CD4-positive, alpha-beta T cell treated with Interleukin-6 at 100 ng/mL for 8 hours (primary cell): Measurements from ENCODE around the gene PRKRIP1.
"Not testable (repeated sequence)": the region's sequence is repeated elsewhere in the genome, so short reads cannot be mapped to it uniquely, and the experiment has no call there.

Source experiments
- DNase-seq: peaks from one replicate; pipeline ENCODE4 v3.0.0-alpha.2; 2020; ENCODE audit warnings: mixed read lengths, low spot score

Gene PRKRIP1

DNA sequence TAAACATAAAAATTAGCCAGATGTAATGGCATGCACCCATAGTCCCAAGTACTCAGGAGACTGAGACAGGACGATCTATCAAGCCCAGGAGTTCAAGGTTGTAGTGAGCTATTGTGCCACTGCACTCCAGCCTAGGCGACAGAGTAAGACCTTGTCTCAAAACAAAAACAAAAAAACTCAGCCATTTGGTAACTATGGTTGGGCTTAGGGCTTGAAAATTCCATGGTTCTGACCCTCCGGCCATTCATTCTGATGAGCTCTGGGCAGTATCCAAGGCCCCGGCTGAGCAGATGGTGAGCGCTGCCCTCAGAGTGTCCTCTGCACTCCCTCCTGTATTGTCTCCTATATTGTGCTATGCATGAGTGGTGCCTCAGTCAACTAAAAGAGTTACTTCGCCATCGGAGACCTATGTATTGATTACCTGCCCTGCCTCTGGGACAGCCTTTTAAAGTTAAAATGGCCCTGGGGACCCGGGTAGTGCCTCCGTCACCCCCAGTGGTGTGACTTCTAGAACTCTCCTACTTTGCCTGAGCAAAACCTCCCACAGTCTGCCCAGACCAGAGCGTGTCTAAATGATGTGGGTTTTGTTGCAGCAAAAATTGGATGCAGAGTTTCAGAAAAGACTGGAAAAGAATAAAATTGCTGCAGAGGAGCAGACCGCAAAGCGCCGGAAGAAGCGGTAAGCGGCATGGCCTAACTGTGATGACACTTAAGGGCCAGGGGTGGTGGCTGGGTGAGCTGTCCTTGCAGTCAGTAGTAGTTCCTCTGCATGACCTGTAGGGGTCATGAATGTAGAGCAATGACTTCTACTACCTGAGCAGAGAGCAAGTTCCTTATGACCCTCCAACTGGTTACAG is 8.1 kb downstream of the PRKRIP1 start:
- DNase-seq, result peak; percentile 63

DNA sequence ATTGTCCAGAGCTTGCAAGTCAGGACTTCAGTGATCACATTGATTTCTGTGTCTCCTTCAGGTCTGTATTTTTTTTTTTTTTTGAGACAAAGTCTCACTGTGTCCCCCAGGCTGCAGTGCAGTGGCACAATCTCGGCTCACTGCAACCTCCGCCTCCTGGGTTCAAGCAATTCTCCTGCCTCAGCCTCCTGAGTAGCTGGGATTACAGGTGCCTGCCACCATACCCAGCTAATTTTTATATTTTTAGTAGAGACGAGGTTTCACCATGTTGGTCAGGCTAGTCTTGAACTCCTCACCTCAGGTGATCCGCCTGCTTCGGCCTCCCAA is 8.7 kb downstream of the PRKRIP1 start:
- not testable (repeated sequence) for DNase-seq

DNA sequence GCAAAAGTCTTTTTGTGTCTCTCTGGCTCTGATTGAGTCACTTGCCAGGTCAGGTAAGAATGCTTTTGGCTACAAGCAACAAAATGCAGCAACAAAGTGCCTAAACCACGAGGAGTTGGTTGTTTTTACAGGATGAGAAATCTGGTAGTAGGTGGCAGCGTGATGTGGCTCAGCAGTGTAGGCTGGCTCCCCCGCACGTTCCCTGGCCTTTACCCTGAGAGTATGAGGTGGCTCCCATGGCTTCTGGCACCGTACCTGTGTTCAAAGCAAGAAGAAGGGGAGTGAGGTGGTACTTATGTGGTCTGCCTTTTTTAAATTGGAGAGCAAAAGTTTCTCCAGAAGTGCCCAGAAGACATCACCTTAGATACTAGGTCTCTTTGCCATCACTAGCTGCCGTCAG is 11.7 kb downstream of the PRKRIP1 start:
- no peak for DNase-seq

DNA sequence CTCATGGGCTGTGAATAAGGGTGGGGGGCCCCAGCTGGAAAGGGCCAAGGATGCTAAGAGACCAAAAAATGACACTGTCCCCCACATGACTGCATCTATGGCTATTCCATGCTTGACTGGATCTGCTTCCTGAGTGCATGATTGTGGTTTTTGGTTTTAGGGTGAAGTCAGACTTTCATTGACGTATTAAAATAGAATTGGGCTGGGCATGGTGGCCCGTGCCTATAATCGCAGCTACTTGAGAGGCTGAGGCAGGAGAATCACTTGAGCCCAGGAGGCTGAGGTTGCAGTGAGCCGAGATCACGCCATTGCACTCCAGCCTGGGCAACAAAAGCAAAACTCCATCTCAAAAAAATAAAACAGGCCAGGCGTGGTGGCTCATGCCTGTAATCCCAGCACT is 12.4 kb downstream of the PRKRIP1 start:
- DNase-seq, result not testable (repeated sequence)

DNA sequence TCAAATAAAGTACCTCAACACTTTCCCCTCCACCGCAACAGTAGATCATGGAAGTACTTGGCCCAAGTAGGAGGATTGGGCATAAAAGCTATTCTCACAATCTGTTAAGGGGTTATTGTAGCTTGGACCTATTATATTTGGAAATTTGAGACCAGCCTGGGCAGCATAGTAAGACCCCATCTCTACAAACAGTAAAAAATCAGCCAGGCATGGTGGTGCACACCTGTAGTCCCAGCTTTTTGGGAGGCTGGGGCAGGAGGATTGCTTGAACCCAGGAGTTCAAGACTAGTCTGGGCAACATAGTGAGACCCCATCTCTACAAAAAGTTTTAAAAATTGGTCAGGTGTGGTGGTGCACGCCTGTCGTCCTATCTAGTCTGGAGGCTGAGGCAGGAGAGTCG is 13.2 kb downstream of the PRKRIP1 start:
- DNase-seq, result no peak

DNA sequence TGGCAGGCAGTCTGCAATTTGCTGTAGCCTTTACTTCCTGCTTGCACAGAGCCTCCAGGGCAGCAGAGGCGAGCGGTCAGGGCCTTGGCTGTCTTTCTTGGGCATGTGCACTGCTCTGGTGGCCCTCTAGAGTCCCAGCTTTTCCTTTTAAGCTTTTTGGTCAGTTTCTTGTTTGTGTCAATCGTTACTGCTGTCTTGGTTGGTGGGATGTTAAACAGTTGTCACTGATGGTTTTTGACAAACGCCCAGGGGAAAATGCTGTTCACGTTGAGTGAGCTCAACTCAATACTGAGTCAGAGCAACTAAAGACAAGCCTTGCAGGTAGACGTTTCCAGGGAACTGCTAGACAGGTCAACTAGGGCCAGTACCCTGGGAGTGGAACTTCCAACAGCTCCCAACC is 14.0 kb downstream of the PRKRIP1 start:
- no peak for DNase-seq

DNA sequence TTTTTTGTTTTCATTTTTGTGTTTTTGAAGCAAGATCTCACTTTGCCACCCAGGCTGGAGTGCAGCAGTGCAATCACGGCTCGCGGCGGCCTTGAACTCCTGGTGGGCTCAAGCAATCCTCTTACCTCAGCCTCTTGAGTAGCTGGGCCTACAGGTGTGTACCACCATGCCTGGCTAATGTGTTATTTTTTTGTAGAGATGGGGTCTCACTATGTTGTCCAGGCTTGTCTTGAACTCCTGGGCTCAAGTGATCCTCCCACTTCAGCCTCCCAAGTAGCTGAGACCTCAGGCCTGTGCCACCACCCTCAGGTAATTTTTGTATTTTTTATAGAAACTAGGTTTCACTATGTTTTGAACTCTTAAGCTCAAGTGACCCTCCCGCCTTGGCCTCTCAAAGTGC is 14.8 kb downstream of the PRKRIP1 start:
- no peak for DNase-seq

DNA sequence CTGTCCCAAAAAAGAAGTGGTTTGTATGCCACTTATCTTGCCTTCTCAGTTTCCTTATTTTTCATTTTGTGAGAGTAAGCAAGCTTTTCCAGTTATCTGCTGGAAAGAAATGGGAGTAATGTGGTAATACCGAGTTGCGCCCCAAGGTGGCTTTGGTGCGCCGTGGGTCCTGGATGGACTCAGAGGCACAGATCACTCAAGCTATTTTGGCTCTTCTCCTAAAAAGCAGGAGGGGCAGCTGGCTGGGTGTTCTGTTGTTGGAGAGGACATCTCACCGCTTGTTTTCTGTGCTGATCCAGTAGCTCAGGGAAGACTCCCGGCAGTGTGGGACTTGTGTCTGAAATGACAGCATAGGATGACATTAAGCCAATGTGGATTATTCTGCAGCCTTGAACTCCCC is 16.4 kb downstream of the PRKRIP1 start:
- peak; percentile 40 for DNase-seq

DNA sequence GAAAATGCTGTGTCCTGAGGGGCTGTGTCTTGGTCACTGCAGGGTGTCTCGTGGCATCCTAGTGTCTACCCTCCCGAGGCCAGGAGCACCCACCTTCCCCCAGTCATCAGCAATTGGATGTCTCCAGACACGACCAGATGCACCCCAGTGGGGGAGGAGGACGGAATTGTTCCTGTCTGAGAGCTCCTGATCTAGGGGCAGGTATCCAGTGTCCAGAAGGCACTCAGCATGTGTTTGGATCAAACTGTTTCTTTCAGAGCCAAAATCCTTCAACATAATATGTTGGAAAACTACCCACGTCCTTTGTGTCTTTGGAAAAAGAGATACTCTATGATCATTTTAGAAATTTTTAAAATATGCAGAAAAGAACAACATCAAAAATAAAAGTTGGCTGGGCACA is 16.9 kb downstream of the PRKRIP1 start:
- DNase-seq, result no peak

DNA sequence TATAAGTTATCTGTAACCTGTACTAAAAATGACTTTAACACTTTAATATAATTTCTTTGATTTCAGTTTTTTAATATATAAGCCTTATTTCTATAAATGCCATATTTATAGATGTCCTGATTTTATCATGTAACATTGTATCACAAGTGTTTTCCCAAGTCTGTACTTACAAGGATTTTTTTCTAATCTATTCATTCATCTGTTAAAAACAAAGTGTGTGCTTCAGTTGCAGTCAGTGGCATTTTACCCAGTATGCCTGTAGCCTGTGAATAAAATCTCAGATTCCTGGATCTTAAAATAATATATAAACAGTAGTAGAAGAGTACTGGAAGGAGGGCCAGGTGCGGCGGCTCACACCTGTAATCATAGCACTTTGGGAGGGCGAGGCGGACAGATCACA is 17.4 kb downstream of the PRKRIP1 start:
- no peak for DNase-seq

DNA sequence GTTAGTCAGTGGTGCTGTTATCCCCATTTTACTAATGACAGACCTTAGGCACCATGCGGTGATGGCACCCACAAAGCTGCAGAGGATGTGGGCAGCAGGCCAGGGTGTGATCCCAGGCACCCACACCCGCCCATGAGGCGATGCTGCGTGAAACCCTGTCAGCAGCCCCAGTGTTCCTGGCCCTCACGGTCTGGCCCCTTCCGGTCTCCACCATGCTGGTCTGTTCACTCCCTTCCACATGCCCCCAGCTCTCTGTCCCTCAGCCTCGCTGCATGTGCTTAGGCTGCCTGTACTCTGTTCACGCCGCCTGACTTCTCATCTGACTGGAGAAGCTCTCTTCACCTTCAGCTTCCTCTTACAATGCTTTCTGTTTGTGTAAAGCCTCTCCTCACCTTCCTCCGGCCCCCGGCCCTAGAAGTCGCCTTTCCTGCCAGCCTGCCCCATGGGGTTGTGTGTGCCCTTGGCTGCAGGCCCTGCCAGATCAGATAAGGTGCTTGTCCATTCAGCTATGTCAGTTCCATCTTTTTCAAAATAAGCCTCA is 19.6 kb downstream of the PRKRIP1 start:
- DNase-seq, result peak; percentile 73

DNA sequence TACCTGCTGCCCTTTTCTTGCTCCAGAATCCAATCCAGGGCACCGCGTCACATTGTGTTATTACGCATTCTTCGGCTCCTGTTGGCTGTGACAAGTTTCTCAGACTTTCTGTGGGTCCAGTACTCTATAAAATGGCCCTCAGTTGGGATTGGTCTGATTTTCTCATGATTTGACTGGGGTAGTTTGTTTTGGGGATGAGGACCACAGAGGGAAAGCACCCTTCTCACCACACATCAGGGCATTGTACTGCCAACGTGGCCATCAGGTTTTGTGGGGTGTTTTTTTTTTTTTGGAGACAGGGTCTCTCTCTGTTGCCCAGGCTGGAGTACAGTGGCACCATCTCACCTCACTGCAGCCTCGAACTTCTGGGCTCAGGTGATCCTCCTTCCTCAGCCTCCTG is 20.2 kb downstream of the PRKRIP1 start:
- no peak for DNase-seq

DNA sequence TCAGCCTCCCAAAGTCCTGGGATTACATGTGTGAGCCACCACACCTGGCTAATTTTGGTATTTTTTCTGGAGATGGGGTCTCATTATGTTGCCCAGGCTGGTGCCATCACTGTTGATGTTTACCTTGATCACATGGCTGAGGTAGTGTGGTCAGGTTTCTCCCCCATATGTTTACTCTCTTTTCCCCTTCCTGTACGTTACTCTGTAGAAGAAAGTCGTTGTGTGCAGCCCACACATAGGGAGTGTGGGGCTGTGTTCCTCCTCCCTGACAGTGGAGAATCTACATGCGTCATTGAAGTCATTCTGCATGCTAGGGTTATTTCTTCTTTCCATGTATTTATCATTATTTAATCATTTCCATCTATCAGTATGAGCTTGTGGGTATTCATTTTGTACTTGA is 20.9 kb downstream of the PRKRIP1 start:
- DNase-seq, result peak; percentile 23

DNA sequence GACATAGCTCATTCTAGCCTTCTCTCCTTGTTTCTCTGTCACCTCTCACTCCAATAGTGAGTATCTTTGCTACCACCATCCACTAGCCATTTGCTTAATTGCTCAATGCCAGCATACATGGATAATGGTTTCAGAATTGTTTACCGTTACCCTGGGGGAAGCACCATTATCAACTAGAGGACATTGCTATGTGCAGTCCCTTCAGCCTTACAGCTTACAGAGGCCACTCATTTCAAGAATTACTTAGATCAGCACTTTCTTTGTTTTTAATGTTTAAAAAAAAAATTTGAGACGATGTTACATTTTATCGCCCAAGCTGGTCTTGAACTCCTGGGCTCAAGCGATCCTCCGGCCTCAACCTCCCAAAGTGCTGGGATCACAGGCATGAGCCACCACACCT is 22.4 kb downstream of the PRKRIP1 start:
- DNase-seq, result no peak

DNA sequence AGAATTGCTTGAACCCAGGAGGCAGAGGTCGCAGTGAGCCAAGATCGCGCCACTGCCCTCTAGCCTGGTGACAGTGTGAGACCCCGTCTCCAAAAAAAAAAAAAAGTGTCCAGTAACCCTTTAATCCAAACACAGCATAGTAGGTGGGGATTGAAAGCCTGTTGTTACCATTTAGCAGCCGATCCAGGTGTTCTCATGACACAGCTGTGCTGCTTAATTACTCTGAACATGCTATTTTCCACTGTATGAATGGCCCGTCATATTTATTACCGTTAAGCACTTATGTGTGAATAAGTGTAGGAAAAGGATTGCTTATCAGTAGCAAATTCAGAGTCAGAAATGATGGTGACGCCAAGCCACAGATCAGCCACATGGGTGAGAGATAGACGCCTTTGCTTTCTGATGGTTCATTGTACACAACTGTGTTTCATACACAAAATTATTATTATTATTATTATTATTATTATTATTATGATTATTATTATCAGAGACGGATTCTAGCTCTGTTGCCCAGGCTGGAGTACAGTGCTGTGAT is 25.6 kb downstream of the PRKRIP1 start:
- no peak for DNase-seq

DNA sequence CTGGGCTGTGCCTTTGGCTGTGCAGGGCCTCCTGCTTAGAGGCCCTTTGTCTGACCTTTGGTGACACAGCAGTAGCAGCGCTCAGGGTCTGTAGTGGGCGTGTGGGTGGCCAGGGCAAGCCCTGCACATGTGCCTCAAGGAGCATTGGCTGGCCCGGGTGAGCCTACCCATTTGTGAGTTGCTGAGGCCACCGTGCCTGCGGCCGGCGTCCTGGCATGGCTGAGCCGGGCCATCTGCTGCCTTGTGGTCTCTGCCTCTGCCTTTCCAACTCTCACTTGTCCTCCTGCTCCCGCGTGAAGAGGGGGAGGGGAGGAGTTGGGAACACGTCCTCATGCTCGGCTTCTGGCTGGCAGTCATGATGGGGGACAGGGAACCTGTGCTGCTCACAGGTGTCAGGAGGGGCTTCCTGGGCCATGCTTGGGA is 28.0 kb downstream of the PRKRIP1 start:
- no peak for DNase-seq

DNA sequence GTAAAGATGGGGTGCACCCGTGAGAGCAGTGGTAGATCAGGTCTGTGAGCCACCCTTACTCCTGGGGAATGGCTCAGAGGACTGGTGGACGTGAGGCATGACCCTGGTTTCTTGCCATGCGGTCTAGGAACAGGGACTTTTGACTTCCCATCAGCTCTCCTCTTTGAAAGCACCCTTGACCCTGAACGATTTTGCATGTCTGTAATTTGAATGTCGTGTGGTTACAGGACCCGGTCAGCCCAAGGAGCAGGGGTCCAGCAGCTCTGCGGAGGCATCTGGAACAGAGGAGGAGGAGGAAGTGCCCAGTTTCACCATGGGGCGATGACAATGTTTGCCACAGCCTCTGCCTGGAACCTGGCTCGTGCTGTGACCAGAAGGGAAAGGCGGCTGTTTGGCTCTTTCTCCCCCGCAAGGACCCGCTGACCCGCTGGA is 28.6 kb downstream of the PRKRIP1 start:
- no peak for DNase-seq

DNA sequence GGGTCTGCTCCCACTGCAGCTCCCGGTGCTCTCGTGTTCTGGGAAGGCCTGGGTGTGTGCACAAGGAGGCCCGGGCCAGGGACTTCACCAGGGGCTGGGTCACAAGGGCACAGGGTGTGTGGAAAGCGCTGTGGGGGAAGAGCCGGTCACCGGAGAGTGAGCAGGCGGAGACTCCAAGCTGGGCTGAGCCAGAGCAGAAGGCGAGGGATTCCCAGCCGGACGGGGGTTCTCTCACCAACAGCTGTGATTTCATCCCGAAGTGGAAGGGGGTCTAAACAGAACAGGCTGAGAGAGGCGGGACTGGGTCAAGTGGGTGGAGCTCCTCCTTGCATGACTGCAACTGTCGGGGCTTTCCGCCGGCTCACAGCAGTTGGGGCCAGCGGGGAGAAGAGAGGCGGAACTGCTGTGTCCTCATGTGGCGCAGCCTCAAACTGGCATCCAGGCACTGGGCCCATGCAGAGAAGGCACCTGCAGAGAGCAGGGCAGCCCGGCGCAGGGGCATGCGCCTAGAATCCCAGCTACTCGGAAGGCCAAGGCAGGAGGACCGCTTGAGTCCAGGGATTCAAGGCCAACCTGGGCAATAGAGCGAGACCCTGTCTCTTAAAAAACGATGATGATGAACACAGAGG is 29.6 kb downstream of the PRKRIP1 start:
- peak; percentile 88 for DNase-seq

DNA sequence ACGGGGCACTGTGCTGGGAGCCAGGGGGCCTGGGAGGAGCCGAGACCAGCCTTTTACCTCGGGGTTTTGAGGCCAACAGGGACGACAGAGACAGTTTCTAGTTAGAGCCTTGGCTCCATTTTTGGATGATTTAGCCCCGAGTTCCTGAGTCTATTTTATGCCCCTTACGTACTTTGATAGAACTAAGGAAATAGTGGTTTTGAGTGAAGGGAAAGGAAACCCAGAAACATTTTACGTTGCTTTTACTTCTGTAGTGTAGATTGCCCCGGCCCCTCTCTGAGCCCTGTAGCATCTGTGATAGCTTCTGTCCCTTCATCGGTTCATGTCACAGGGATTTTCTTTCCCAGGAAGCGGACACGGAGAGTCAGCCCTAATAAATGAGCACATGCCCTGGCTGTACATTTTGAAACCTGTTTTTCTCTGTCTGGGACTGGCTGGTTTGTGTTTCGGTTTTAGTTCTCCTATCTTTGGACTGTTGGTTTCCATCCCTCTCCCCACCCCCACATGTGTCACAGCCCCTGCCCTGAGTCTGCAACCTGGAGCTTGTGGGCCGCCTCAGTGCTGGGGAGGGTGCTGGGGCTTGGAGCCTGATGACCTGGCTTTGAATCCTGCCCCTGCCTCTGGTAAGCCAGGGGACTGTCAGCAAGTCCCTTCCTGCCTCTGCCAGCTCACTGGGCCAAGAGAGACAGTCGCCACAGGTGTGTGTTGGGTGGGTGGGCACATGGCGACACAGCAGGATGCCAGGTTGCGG is 30.3 kb downstream of the PRKRIP1 start:
- peak; percentile 68 for DNase-seq

DNA sequence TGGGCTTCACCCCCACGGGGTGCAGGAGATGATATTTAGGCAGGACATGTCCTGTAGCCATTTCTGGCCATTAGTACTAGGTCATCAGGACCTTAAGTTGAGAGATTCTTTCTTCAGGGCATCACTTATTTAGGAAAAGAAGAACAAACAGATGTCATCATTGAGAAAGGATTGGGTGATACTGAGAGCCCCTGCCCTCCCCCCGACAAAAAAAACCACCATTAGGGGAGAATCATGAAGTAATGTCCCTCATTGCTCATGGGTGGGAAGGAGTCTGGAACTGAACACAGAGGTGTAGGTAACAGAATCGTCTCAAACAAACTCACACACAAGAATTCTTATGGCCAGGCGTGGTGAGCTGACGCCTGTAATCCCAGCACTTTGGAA is 30.8 kb downstream of the PRKRIP1 start:
- no peak for DNase-seq

DNA sequence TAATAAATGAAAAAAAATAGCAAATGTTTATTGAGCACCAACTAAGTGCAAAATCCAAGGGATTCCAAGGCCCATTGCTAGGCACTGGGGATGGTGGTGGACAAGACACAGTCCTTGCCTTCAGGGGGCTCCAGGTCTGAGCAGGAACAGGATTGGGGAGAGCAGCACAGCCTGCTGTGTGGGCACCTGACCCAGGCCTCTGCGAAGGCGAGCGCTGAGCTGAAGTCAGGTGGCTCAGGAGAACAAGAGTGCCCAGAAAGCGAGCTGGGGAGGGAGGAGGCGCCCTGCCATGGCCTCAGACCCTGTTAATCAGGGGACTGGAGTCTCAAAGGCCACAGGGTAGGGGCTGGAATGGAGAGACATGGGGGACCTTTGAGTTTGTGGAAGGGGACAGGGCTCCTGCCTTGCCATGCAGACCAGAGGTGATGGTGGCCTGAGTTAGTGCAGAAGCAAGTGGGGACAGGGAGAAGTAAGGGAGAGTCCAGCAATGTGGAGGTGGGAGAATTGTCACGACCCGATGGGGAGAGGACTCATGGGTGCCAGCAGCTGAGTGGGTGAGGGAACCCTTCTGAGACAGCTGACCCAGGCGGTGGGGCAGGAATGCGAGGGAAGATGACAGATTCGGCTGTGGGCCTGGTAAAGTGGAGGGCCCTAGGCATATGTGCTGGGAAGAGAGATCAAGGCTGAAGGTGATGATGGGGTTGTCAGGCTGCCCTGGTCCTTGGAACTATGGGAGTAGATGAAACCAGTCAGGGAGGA is 33.2 kb downstream of the PRKRIP1 start:
- DNase-seq, result no peak
